Stimulated activated CD8-positive, alpha-beta memory T cell treated with anti-CD3 and anti-CD28 coated beads, Interleukin-12 subunit alpha, Interleukin-12 subunit beta, amount 100 ng/mL, for 24 hours (primary cell): ENCODE measurements around the gene C12orf60.

Source experiments
- DNase-seq: peaks from one replicate; pipeline ENCODE4 v3.0.0-alpha.2; 2020; ENCODE audit errors: extremely low read depth

The C12orf60 gene

GRCh38 chr12:14873440-14874185 is 70.1 kb downstream of the C12orf60 start:
- no peak for DNase-seq
